ENCODE measurements around the gene SLC7A6OS. TPM values are rescaled to one million over a fixed set of nuclear protein-coding genes. Genes with fewer than 3 reads are reported as not detected.

Gene SLC7A6OS
- total RNA-seq, 1 experiment from 2014 or later: 16.4 TPM

- BruUV-seq (replicated peaks): no TSS peak
- H3K27ac ChIP-seq (ENCODE audit: low read depth, low read length): no peak overlapping the region
Measured at GRCh38 chr16:68283346-68283745, 27.4 kb downstream of the SLC7A6OS start.

More at GRCh38 chr16:68283346-68283745, 27.4 kb downstream of the SLC7A6OS start:
- H3K27me3 ChIP-seq (ENCODE audit: insufficient read depth, low read length): no peaks in the 10 kb centered on the region
- TF ChIP-seq ATF3 (IDR thresholded peaks at IDR 0.05) (no peak), YY1 (IDR thresholded peaks at IDR 0.05; ENCODE audit: extremely low read depth, insufficient replicate concordance, low read depth, low read length) (no peak), RAD21 (IDR thresholded peaks at IDR 0.05; ENCODE audit: low read depth) (no peak), POLR2A (IDR thresholded peaks at IDR 0.05; ENCODE audit: borderline replicate concordance, extremely low read depth, insufficient read depth, insufficient read length) (no peak), CBX3 (IDR thresholded peaks at IDR 0.05; ENCODE audit: low read depth) (no peak), MAX (IDR thresholded peaks at IDR 0.05) (no peak), ZNF274 (IDR thresholded peaks at IDR 0.05; ENCODE audit: low read depth, low read length) (no peak), FOSL1 (IDR thresholded peaks at IDR 0.05; ENCODE audit: low read depth) (no peak), SIN3A (IDR thresholded peaks at IDR 0.05; ENCODE audit: low read depth) (no peak), CTCF (IDR thresholded peaks at IDR 0.05 in 2 of 3, conservative IDR thresholded peaks at IDR 0.05 in 1 of 3; ENCODE audit: borderline replicate concordance in 1 of 3, insufficient read depth in 1 of 3, low read depth in 2 of 3, low read length in 2 of 3) (no peak), ZFX (IDR thresholded peaks at IDR 0.05) (no peak)
- no peak overlapping the region for H3K9ac ChIP-seq (ENCODE audit: low read length)
- ATAC-seq: no peak
- H4K20me1 ChIP-seq (ENCODE audit: insufficient read depth): no peaks in the 10 kb centered on the region
- no peak overlapping the region for H3K4me3 ChIP-seq (replicated peaks in 1 of 2; ENCODE audit: low read depth in 1 of 2, low read length in 2 of 2)
- H3K36me3 ChIP-seq (ENCODE audit: control insufficient read depth in 1 of 2, insufficient read depth in 2 of 2, low read length in 2 of 2): peaks cover 0 to 31% of the 10 kb centered on the region in 2 experiments; a peak in 2 of 4 replicates
- peaks cover 68% of the 10 kb centered on the region for H3K79me2 ChIP-seq (ENCODE audit: insufficient read depth, low read length)
- no peak overlapping the region for H3K4me2 ChIP-seq (ENCODE audit: low read length)
- ChIA-PET POLR2A (no interaction called here), RAD21 (ENCODE audit: low non-redundant PET in 1 of 2, low total read pairs in 2 of 2, uncharacterized antibody in 2 of 2, unreplicated experiment in 2 of 2) (interaction anchor here in 1 of 2 experiments (1.1 kb wide), 1 partner anchor 9 kb away, joined by 3 read pairs; no protein-coding TSS in a partner anchor), CTCF (no interaction called here)
- no peak overlapping the region for H2AFZ ChIP-seq (ENCODE audit: low read depth, low read length, poor library complexity, severe bottlenecking)
- H3K9me3 ChIP-seq (ENCODE audit: control insufficient read depth in 1 of 2, insufficient read depth in 1 of 2, low read depth in 1 of 2, low read length in 2 of 2): no peaks in the 10 kb centered on the region
- DNase-seq (ENCODE audit: low read depth, low spot score): no peak
- intact Hi-C loops (cut with micrococcal nuclease): no loop called here
- H3K4me1 ChIP-seq (ENCODE audit: control insufficient read depth in 1 of 2, insufficient read depth in 2 of 2, low read length in 2 of 2): peaks cover 0 to 7% of the 10 kb centered on the region in 2 experiments; a peak in 1 of 4 replicates
- no peaks in the 10 kb centered on the region for H3K9me2 ChIP-seq (ENCODE audit: insufficient read depth)
